Panc1 (cell line): Measurements from ENCODE around the gene SLC38A10.

Experiments used
- POLR2AphosphoS5 ChIP-seq: IDR thresholded peaks from 2 replicates; pipeline ENCODE4 v1.6.1; 2012; ENCODE audit warnings: mild to moderate bottlenecking, low read depth, low read length, moderate library complexity
- SIN3A ChIP-seq: IDR thresholded peaks from 2 replicates; pipeline ENCODE4 v1.6.1; 2012; ENCODE audit warnings: low read depth, mild to moderate bottlenecking, low read length, moderate library complexity, borderline replicate concordance; ENCODE audit not compliant: insufficient read depth
- TCF7L2 ChIP-seq: IDR thresholded peaks from 2 replicates; pipeline ENCODE4 v1.6.1; 2011; ENCODE audit warnings: mild to moderate bottlenecking, low read depth, low read length, inconsistent platforms
- TF ChIP-seq, protein P1 (sequence below): fragments of 450-650 bp; IDR thresholded peaks from 2 replicates; pipeline ENCODE4 v1.5.1; 2017; ENCODE audit warnings: mild to moderate bottlenecking

DNA sequence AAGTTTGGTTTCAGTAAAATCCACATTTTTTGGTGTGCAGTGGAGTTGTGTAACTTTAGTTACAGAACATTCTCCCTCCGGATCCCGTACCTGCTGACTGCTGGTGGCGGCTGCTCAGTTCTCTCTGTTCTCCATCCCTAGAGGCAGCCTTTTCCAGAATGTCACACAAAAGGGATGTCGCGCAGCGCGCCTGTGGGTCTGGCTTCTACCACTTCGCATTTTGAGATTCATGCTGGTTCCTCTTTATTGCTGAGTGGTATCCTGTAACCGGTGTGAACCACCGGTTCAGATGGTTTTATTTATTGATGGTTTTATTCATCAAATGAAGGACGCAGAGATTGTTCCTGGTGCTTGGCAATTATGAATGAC lies 71.4 kb downstream of the SLC38A10 start:
- TF ChIP-seq POLR2AphosphoS5 (no peak), SIN3A (no peak), TCF7L2 (no peak)
- TF ChIP-seq, protein P1, sequence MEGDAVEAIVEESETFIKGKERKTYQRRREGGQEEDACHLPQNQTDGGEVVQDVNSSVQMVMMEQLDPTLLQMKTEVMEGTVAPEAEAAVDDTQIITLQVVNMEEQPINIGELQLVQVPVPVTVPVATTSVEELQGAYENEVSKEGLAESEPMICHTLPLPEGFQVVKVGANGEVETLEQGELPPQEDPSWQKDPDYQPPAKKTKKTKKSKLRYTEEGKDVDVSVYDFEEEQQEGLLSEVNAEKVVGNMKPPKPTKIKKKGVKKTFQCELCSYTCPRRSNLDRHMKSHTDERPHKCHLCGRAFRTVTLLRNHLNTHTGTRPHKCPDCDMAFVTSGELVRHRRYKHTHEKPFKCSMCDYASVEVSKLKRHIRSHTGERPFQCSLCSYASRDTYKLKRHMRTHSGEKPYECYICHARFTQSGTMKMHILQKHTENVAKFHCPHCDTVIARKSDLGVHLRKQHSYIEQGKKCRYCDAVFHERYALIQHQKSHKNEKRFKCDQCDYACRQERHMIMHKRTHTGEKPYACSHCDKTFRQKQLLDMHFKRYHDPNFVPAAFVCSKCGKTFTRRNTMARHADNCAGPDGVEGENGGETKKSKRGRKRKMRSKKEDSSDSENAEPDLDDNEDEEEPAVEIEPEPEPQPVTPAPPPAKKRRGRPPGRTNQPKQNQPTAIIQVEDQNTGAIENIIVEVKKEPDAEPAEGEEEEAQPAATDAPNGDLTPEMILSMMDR: no peak
